ENCODE data around the gene DEFB128.

DNA sequence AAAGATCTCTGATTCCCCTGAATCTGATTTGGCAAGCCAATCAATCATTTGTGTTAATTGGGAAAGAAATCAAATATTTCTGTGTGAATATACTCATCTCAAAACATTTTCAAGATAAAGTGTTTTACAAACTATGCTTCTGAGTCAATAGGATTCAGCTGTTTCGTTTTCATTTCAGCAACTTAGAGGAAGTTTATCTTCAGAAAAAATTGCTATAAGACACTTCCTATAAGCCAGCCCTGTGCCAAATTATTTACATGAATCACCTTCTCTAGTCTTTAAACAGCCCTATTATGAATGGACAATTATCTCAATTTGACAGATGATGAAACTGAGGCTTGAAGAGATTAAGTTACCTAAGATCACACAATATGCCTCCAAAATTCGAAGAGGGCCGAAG is 48.4 kb upstream of the DEFB128 start:
- no peak for TF ChIP-seq CTCF (IDR thresholded peaks at IDR 0.05)
- no peak for TF ChIP-seq POLR2A (IDR thresholded peaks at IDR 0.05)
